Pons (tissue), 1 donor: ENCODE results near the gene ADAM8.
A peak's percentile ranks its signal among the peaks of the same experiment; 100 is the strongest.

Source experiments
- DNase-seq: peaks from one replicate; pipeline ENCODE4 v3.0.0-alpha.2; 2016; ENCODE audit warnings: low spot score

The ADAM8 gene

GRCh38 chr10:133281628-133282372 is 5.1 kb upstream of the ADAM8 start:
- DNase-seq = no peak

- no peak for DNase-seq
Observed at GRCh38 chr10:133281084-133281483, 4.4 kb upstream of the ADAM8 start.

- no peak for DNase-seq
Observed at GRCh38 chr10:133280391-133281059, 3.9 kb upstream of the ADAM8 start.

- DNase-seq = no peak
Observed at GRCh38 chr10:133279326-133280226, 2.9 kb upstream of the ADAM8 start.

GRCh38 chr10:133278577-133279265 is 2.1 kb upstream of the ADAM8 start:
- peak; percentile 17 for DNase-seq

GRCh38 chr10:133277993-133278576 is 1.4 kb upstream of the ADAM8 start:
- no peak for DNase-seq

- no peak for DNase-seq
Observed at GRCh38 chr10:133277277-133277992, 767 bp upstream of the ADAM8 start.

GRCh38 chr10:133276100-133276434 is 601 bp downstream of the ADAM8 start:
- no peak for DNase-seq

GRCh38 chr10:133275684-133276092 is 980 bp downstream of the ADAM8 start:
- no peak for DNase-seq

GRCh38 chr10:133274751-133275683 is 1.7 kb downstream of the ADAM8 start:
- no peak for DNase-seq

GRCh38 chr10:133273534-133274143 is 3.0 kb downstream of the ADAM8 start:
- DNase-seq = no peak

GRCh38 chr10:133272964-133273420 is 3.7 kb downstream of the ADAM8 start:
- DNase-seq = no peak

GRCh38 chr10:133272301-133272963 is 4.2 kb downstream of the ADAM8 start:
- DNase-seq = no peak

GRCh38 chr10:133271521-133272300 is 5.0 kb downstream of the ADAM8 start:
- DNase-seq = no peak

- DNase-seq = no peak
Observed at GRCh38 chr10:133270773-133271297, 5.8 kb downstream of the ADAM8 start.

- DNase-seq = no peak
Observed at GRCh38 chr10:133270204-133270603, 6.5 kb downstream of the ADAM8 start.

GRCh38 chr10:133269367-133269766 is 7.3 kb downstream of the ADAM8 start:
- no peak for DNase-seq

GRCh38 chr10:133268532-133268931 is 8.1 kb downstream of the ADAM8 start:
- DNase-seq = no peak
